ENCODE results near the gene TLR1. TPM values are rescaled to one million over a fixed set of nuclear protein-coding genes. Genes with fewer than 3 reads are reported as not detected.

The TLR1 gene
- polyA plus RNA-seq, 3 donors: 49.8 to 117 (median 62.2) TPM

DNA sequence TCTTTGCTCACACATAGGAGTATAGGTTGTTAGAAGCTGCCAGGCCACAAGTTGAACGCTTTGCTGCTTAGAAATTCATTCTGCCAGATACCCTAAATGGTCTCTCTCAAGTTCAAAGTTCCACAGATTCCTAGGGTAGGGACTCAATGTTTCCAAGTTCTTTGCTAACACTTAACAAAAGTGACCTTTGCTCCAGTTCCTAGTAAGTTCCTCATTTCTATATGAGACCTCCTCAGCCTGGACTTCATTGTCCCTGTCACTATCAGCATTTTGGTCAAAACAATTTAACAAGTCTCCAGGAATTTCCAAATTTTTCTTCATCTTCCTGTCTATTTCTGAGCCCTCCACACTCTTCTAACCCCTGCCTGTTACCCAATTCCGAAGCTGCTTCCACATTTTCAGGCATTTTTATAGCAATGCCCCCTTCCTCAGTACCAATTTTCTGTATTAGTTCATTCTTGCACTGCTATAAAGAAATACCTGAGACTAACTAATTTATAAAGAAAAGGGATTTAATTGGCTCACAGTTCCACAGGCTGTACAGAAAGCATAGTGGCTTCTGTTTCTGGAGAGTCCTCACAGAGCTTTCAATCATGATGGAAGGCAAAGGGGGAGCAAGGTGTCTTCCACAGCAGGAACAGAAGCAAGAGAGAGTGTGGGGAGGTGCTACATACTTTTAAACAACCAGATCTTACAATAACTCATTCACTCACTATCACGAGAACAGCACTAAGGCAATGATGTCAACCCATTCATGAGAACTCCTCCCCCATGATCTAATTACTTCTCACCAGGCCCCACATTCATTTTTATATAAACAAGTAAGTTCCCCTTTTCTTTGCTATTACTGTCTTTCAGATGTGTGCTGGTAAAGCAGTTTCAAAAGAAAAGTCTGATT is 11.5 kb upstream of the TLR1 start:
- DNase-seq: peak; percentile 77 to 86 (median 84)
- Mint-ChIP-seq H3K27ac (peak overlapping the region; percentile 95 to 99 (median 97)), H3K27me3 (ENCODE audit: low read depth in 3 of 3) (no peaks in the 10 kb centered on the region), H3K36me3 (peaks cover 17% of the 10 kb centered on the region in 2 donors), H3K4me3 (peak overlapping the region; percentile 70 to 84), H3K4me1 (peaks cover 67% of the 10 kb centered on the region), H3K9me3 (peaks cover 0 to 4% (median 0%) of the 10 kb centered on the region in 7 donors)
- H3K27ac ChIP-seq (ENCODE audit: low read depth in 1 of 2, low read length in 2 of 2): peak overlapping the region; percentile 41 to 95
- TF ChIP-seq, protein P1, sequence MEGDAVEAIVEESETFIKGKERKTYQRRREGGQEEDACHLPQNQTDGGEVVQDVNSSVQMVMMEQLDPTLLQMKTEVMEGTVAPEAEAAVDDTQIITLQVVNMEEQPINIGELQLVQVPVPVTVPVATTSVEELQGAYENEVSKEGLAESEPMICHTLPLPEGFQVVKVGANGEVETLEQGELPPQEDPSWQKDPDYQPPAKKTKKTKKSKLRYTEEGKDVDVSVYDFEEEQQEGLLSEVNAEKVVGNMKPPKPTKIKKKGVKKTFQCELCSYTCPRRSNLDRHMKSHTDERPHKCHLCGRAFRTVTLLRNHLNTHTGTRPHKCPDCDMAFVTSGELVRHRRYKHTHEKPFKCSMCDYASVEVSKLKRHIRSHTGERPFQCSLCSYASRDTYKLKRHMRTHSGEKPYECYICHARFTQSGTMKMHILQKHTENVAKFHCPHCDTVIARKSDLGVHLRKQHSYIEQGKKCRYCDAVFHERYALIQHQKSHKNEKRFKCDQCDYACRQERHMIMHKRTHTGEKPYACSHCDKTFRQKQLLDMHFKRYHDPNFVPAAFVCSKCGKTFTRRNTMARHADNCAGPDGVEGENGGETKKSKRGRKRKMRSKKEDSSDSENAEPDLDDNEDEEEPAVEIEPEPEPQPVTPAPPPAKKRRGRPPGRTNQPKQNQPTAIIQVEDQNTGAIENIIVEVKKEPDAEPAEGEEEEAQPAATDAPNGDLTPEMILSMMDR (IDR thresholded peaks at IDR 0.05): no peak
- H2AFZ ChIP-seq (ENCODE audit: insufficient read depth, low read depth, low read length, poor library complexity, severe bottlenecking): no peak overlapping the region
- H3K4me3 ChIP-seq (replicated peaks in 1 of 3; ENCODE audit: low read depth in 2 of 3, low read length in 3 of 3): peak overlapping the region in 2 of 3 experiments; percentile 25 to 60
- 0% methylated on average over 2 of the region's 3 CpGs for WGBS (ENCODE audit: insufficient coverage)
- no peaks in the 10 kb centered on the region for H3K36me3 ChIP-seq (replicated peaks in 1 of 2; ENCODE audit: control insufficient read depth in 1 of 2, insufficient read depth in 2 of 2, low read length in 2 of 2)
- H3K9me3 ChIP-seq (replicated peaks in 1 of 2; ENCODE audit: control insufficient read depth in 1 of 2, insufficient read depth in 1 of 2, low read length in 2 of 2): no peaks in the 10 kb centered on the region
- H4K20me1 ChIP-seq (ENCODE audit: insufficient read depth, low read length): no peaks in the 10 kb centered on the region
- H3K27me3 ChIP-seq (ENCODE audit: control insufficient read depth in 2 of 2, insufficient read depth in 2 of 2, low read length in 2 of 2): no peaks in the 10 kb centered on the region
- peak overlapping the region; percentile 63 for H3K9ac ChIP-seq (ENCODE audit: insufficient read depth, low read length, poor library complexity, severe bottlenecking)
- intact Hi-C loops (cut with micrococcal nuclease): loop anchor here in 1 of 2 donors (2.0 kb wide), 1 partner anchor 41 kb away; the partner anchor contains the start of gene TLR6
- H3K4me1 ChIP-seq (ENCODE audit: control insufficient read depth in 1 of 2, insufficient read depth in 2 of 2, low read length in 2 of 2): peaks cover 51 to 61% of the 10 kb centered on the region in 2 donors
- peak overlapping the region; percentile 55 for H3K4me2 ChIP-seq (replicated peaks; ENCODE audit: extremely low read depth, low read length, poor library complexity, severe bottlenecking)
- no peaks in the 10 kb centered on the region for H3K79me2 ChIP-seq (ENCODE audit: insufficient read depth, low read length)

DNA sequence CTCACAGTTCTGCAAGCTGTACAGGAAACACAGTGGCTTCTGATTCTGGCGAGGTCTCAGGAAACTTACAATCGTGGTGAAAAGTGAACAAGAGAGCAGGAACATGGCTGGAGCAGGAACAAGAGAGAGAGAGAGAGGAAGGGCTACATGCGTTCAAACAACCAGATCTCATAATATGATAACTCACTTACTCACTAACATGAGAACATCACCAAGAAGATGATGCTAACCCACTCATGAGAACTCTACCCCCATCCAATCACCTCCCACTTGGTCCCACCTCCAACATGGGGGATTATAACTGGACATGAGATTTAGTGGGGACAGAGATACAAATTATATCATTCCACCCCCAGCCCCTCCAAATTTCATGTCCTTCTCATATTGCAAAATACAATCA is 9.8 kb upstream of the TLR1 start:
- H3K79me2 ChIP-seq (ENCODE audit: insufficient read depth, low read length): no peaks in the 10 kb centered on the region

More for the DNA sequence above, 9.8 kb upstream of the TLR1 start:
- no peak for DNase-seq
- H3K27ac ChIP-seq (ENCODE audit: low read depth in 1 of 2, low read length in 2 of 2): peak overlapping the region in 1 of 2 donors; percentile 95
- H3K27ac Mint-ChIP-seq: peak overlapping the region in 6 of 7 donors; percentile 6 to 95 (median 49)
- H3K9me3 Mint-ChIP-seq: peaks cover 0 to 4% (median 0%) of the 10 kb centered on the region in 7 donors
- WGBS (ENCODE audit: insufficient coverage): 7% methylated on average over 2 of the region's 3 CpGs
- H3K27me3 Mint-ChIP-seq (ENCODE audit: low read depth in 3 of 3): no peaks in the 10 kb centered on the region
- H3K4me3 Mint-ChIP-seq: no peak overlapping the region
- H3K9me3 ChIP-seq (replicated peaks in 1 of 2; ENCODE audit: control insufficient read depth in 1 of 2, insufficient read depth in 1 of 2, low read length in 2 of 2): no peaks in the 10 kb centered on the region
- no peak overlapping the region for H2AFZ ChIP-seq (ENCODE audit: insufficient read depth, low read depth, low read length, poor library complexity, severe bottlenecking)
- no peak overlapping the region for H3K4me2 ChIP-seq (replicated peaks; ENCODE audit: extremely low read depth, low read length, poor library complexity, severe bottlenecking)
- H3K4me1 Mint-ChIP-seq: peaks cover 68% of the 10 kb centered on the region
- peaks cover 17 to 22% of the 10 kb centered on the region in 2 donors for H3K36me3 Mint-ChIP-seq
- H3K4me1 ChIP-seq (ENCODE audit: control insufficient read depth in 1 of 2, insufficient read depth in 2 of 2, low read length in 2 of 2): peaks cover 58 to 61% of the 10 kb centered on the region in 2 donors
- H4K20me1 ChIP-seq (ENCODE audit: insufficient read depth, low read length): no peaks in the 10 kb centered on the region
- H3K9ac ChIP-seq (ENCODE audit: insufficient read depth, low read length, poor library complexity, severe bottlenecking): no peak overlapping the region
- TF ChIP-seq, protein P1 (IDR thresholded peaks at IDR 0.05): no peak
- intact Hi-C loops (cut with micrococcal nuclease): no loop called here
- H3K4me3 ChIP-seq (replicated peaks in 1 of 3; ENCODE audit: low read depth in 2 of 3, low read length in 3 of 3): no peak overlapping the region
- H3K36me3 ChIP-seq (replicated peaks in 1 of 2; ENCODE audit: control insufficient read depth in 1 of 2, insufficient read depth in 2 of 2, low read length in 2 of 2): no peaks in the 10 kb centered on the region
- H3K27me3 ChIP-seq (ENCODE audit: control insufficient read depth in 2 of 2, insufficient read depth in 2 of 2, low read length in 2 of 2): no peaks in the 10 kb centered on the region

All from CD14-positive monocyte (primary cell).